HT-29 (cell line): ENCODE results near the gene UPB1. TPM values are rescaled to one million over a fixed set of nuclear protein-coding genes. Genes with fewer than 3 reads are reported as not detected.

Experiments used
- DNase-seq: peaks from one replicate; pipeline ENCODE4 v3.0.0-alpha.2; 2015; ENCODE audit warnings: low spot score
- total RNA-seq: library from RNA; depleted of rRNA; stranded (reverse); fragments of >200 nt; shearing (Covaris generic); gene quantifications from 2 replicates; pipeline ENCODE4 v1.2.3, GENCODE V29; 2014

UPB1 gene
- total RNA-seq, 1 experiment from 2014 or later: not detected

DNA sequence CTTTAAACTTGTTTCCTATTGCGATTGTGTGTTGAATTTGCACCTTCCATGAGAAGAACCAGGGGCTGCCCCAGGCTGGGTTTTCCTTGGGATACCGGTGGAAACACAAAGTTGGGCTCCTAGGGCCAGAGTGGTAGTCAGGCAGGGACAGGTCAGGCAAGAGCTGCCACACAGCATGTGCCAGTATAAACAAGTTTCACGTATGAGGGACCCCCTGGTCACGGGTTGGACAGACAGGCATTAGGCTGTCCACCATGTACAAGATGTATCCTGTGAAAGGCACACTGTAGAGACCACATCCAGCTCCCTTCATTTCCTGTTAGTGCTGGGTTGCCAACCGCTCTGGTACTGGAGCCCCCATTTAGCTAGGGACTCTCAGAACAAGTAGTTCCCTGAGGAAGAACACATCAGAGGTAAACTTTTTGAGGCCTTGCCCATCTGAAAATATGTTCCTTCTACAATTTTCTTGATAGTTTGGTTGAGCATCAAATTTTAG is 8.8 kb downstream of the UPB1 start:
- no peak for DNase-seq

GRCh38 chr22:24504540-24504939 is 9.4 kb downstream of the UPB1 start:
- DNase-seq: no peak

- DNase-seq: no peak
Observed at GRCh38 chr22:24504956-24505736, 10.0 kb downstream of the UPB1 start.

DNA sequence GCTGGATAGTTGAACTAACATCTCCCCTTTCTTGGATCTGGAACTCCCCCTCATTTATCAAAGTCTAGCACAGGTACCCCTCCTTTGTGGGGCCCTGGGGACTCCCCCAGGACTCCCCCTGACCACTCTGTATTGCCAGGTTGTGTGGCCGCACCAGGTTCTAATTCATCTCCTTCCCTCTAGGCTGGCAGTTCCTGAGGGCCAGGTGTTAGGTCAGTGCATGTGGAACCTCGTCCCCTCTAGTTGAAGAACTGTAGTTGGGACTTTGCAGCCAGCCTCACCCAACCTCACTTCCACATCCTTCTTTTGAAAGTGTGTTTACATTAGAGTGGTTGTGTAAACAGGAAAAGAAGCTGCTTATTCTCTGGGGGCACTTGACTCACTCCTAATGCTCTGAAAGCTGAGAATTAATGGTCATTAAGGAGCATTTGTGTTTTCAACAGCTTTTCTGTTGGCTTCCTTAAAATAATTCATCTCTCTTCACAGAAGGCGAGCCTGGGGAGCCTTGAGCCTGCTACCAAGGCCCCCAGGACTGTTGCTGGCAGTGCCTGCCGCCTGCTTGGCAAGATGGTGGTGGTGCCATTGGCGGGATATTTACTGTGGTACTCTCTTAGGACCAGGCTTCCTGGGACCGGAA is 11.8 kb downstream of the UPB1 start:
- DNase-seq: peak; percentile 30

- no peak for DNase-seq
Observed at GRCh38 chr22:24507716-24508115, 12.6 kb downstream of the UPB1 start.

GRCh38 chr22:24510637-24511625 is 15.8 kb downstream of the UPB1 start:
- DNase-seq: no peak

GRCh38 chr22:24512043-24512442 is 16.9 kb downstream of the UPB1 start:
- no peak for DNase-seq

GRCh38 chr22:24513378-24514240 is 18.5 kb downstream of the UPB1 start:
- no peak for DNase-seq

- no peak for DNase-seq
Observed at GRCh38 chr22:24514241-24515026, 19.3 kb downstream of the UPB1 start.

DNA sequence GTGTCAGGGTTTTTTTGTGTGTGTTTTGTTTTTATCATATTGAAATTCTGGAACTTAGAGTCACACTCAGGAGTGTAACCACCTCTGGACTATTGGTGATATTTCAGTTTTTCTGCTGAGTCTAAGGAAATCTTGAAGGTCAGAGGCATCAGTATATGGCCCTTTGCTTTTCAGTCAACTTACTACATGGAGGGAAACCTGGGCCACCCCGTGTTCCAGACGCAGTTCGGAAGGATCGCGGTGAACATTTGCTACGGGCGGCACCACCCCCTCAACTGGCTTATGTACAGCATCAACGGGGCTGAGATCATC is 19.9 kb downstream of the UPB1 start:
- DNase-seq: no peak

- no peak for DNase-seq
Observed at GRCh38 chr22:24516301-24516737, 21.2 kb downstream of the UPB1 start.

DNA sequence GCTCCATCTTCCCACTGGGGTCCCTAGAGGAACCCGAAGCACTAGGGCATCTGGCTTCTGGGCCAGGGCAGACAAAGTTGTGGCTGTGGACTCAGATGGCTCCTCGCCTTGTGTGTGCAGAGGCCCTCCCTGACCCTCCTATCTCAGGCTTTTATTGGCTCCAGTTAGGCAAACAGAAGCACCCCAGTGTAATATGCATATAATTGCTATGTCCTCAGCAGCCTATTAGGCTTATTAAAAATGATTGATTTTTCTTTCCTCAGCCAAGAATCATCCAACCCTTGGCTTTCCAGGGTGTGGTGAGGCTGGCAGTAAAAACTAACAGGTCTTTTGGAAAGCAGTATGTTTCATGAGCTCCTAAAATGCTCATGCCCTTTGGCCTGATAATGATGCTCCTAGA is 22.3 kb downstream of the UPB1 start:
- DNase-seq: no peak

DNA sequence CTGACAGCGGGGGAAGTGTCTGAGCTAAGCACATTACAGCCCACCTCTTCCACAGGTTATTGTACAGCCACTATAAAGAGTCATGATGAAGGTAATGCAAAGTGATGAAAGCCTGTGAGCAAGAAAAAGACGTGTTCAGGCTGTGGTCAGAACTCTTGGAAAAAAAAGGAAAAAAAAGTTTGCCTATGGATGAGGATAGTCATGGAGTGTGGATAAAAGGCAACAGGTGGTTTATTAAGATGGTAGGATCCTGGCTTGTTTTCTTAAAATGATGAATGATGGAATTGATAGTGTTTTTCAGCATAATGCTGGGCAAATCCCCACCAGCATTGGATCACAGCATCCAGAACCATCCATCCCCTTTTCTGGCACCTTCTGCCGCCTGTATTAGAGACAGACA is 23.1 kb downstream of the UPB1 start:
- DNase-seq: no peak

GRCh38 chr22:24518771-24519485 is 23.8 kb downstream of the UPB1 start:
- DNase-seq: no peak

GRCh38 chr22:24519496-24519895 is 24.4 kb downstream of the UPB1 start:
- no peak for DNase-seq

- peak; percentile 80 for DNase-seq
Observed at GRCh38 chr22:24521791-24522245, 26.7 kb downstream of the UPB1 start.

DNA sequence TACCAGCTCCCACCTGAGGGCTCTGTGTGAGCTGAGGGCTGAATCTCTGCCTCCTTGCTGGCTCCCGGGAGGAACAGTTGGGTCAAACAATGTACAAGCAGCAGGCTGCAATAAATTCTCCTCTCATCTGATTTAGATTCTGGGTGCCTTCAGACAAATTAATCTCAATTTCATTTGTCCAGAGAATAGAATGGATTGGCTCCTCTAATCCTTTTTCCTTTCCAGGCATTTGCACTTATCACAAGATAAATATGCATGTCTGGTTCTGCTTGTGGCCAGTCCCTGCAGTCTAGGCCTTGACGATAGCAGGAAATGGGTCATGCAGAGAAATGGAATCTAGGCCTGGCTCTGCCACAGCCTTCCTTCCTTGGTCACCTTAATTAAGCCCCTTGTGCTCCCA is 28.7 kb downstream of the UPB1 start:
- no peak for DNase-seq

- DNase-seq: peak; percentile 76
Observed at GRCh38 chr22:24525416-24526037, 30.4 kb downstream of the UPB1 start.

- DNase-seq: no peak
Observed at GRCh38 chr22:24526191-24526590, 31.1 kb downstream of the UPB1 start.
